ENCODE results near the gene SYTL3.
"Not testable (repeated sequence)": the region's sequence is repeated elsewhere in the genome, so short reads cannot be mapped to it uniquely, and the experiment has no call there.

The SYTL3 gene

GRCh38 chr6:158665332-158665731 lies 15.5 kb downstream of the SYTL3 start:
- DNase-seq = no peak

- DNase-seq = no peak
Measured at GRCh38 chr6:158666628-158667359, 16.9 kb downstream of the SYTL3 start.

DNA sequence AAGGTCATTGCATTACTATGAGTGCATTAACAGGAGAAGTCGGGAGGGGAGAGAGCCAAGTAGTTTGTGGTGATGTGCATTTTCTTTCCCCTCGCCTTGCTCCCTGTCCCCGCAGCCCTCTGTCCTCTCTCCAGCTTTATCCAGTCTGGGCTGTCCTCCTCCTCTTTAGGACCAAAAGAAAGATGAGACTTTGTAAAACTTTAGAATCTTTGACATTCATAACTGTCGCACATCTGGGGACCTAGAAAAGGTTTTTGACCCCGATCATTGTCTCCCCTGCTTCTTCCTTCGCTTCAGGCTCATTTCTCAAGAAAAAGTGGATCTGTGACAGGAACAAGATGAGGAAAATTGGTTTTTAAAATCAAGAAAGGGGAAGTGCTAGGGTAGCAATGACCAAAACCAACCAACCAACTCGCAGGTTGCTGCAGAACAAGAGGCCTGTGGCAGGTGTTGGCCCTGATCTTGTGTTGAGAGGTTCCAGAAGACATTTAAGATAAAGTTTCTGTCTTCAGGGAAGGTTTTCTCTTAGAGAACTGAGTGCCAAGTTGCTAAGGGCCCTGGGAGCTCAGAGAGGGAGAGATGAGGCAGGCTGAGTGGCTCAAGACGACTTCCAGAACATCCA lies 17.6 kb downstream of the SYTL3 start:
- DNase-seq = no peak

- no peak for DNase-seq
Measured at GRCh38 chr6:158668707-158669103, 18.9 kb downstream of the SYTL3 start.

DNA sequence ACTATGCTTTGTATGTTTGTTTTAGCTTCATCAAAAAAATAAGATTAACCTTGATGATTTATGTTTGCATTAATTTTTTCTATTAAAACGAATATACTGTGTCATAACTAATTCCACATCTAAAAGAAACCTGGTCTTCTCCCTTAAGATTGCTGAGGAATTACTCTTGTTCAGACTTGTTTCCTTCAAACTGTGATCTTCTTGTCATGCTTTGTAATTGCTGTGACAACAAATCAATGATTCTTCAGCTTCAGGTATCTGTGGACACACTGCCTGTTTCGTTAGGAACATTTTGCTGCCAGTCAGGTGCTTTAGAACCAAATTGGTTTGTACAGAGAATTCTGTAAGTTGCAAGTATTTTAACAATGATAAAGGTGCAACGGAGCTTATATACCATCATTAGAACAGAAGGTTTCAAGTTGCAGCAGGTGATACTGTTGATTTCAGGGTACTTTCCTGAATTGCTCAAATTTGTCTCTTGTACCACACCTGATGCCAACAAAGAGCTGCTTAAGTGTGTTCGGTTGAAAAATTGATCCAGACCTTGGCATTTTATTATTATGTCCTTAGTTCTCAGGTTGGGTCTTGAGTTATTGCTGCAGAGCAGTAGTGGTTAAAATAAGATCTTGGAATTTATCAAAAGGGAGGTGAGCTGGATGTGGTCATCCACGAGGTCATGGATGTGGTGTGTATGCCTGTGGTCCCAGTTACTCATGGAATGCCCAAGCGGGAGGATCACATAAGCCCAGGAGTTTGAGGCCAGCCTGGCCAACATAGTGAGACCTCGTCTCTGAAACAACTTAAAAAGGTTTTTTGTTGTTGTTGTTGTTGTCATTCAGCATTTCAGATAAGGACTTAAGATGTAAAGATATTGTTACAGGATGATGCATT lies 19.5 kb downstream of the SYTL3 start:
- DNase-seq = peak in 1 of 2 experiments; percentile 31

- DNase-seq = not testable (repeated sequence)
Measured at GRCh38 chr6:158672119-158672518, 22.3 kb downstream of the SYTL3 start.

GRCh38 chr6:158672726-158673125 lies 22.9 kb downstream of the SYTL3 start:
- DNase-seq = no peak

GRCh38 chr6:158674342-158675131 lies 24.7 kb downstream of the SYTL3 start:
- DNase-seq = no peak

DNA sequence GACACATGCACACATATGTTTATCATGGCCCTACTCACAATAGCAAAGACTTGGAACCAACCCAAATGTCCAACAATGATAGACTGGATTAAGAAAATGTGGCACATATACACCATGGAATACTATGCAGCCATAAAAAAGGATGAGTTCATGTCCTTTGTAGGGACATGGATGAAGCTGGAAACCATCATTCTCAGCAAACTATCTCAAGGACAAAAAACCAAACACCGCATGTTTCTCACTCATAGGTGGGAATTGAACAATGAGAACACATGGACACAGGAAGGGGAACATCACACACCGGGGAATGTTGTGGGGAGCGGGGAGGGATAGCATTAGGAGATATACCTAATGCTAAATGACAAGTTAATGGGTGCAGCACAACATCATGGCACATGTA lies 27.2 kb downstream of the SYTL3 start:
- not testable (repeated sequence) for DNase-seq

GRCh38 chr6:158677906-158678578 lies 28.2 kb downstream of the SYTL3 start:
- DNase-seq = no peak

DNA sequence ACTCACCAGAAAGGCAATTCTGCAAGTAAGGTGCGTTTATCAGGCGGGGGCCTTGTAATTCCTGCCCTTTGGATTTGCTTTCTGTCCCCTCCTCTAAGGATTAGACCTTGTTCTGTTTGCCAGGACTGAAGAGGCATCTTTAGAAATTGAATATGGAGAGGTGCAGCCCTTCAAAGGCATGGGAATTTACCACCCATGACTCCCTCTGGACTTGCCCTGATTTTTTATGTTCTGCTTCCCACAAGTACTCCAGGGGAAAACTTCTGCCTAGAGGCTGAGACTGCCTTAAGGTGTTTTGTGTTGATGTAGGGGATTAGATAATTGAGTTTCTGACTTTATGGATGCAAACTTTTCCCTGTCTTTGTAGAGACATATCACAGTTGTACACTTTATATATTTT lies 30.2 kb downstream of the SYTL3 start:
- DNase-seq = no peak

DNA sequence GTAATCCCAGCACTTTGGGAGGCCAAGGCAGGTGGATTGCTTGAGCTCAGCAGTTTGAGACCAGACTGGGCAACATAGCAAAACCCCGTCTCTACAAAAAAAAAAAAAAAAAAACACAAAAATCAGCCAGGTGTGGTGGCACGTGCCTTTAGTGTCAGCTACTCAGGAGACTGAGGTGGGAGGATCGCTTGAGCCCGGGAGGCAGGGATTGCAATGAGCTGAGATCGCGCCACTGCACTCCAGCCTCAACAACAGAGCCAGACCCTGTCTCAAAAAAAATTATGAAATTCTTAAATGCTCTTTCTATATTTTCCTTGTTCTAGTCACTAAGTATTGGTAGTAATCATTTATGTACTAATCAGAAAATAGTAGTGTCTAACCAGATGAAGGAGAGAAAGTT lies 30.6 kb downstream of the SYTL3 start:
- no peak for DNase-seq

GRCh38 chr6:158684311-158684710 lies 34.5 kb downstream of the SYTL3 start:
- DNase-seq = no peak

- DNase-seq = no peak
Measured at GRCh38 chr6:158684745-158685324, 35.0 kb downstream of the SYTL3 start.

DNA sequence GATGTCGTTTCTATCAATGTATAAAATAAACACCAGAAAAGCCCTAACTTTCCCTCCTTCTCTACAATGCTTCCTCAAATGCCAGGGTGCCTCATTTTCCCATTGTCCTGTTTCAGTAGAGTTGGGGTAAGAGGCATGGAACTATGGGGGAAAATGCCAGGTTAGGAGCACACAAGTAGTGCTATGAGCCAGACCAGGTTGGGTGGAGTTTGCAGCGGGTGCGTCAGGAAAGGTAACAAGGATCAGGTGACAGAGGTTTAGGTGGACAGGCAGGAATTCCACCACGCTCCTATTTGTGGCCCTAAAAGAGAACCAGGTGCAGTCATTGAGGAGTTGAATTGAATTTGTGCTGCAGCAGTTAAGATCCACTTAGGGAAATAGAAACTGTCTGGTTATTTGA lies 36.5 kb downstream of the SYTL3 start:
- DNase-seq = no peak

GRCh38 chr6:158686791-158687381 lies 37.0 kb downstream of the SYTL3 start:
- DNase-seq = no peak

DNA sequence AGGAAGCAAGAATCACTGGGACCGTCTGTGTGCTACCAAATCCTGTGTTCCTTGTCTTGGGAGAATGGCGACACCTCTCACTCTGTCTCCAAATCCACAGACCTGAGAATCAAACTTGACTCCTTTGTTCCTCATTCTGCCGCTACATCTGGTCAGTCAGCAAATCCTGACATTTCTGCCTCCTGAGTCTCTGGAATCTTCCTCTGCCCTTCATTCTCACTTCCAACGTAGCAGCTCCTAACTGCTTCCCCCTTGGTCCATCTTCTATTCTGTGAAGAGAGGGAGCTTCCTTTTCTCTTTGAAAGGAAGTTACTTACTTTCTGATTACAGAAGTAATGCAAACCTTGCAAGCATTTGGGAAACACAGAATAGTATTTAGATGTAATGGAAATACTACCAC lies 37.7 kb downstream of the SYTL3 start:
- DNase-seq = no peak

DNA sequence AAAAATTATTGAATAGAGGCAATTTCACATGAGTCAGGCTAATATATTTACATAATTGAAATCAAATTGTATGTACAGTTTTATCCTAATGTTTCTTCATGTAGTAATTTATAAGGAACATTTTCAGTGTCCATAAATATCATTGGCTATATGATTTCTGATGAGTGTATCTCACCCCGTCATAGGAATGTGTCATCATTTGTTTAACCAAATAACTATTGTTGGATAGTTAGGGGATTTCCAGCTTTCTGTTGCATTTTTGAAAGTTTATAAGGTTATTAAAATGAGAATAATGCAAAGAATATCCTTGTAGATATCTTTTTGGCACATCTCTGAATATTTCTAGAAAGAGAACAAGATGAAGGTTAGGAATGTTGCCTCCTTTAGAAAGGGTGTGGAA lies 39.0 kb downstream of the SYTL3 start:
- DNase-seq = no peak

- no peak for DNase-seq
Measured at GRCh38 chr6:158694913-158695312, 45.1 kb downstream of the SYTL3 start.

DNA sequence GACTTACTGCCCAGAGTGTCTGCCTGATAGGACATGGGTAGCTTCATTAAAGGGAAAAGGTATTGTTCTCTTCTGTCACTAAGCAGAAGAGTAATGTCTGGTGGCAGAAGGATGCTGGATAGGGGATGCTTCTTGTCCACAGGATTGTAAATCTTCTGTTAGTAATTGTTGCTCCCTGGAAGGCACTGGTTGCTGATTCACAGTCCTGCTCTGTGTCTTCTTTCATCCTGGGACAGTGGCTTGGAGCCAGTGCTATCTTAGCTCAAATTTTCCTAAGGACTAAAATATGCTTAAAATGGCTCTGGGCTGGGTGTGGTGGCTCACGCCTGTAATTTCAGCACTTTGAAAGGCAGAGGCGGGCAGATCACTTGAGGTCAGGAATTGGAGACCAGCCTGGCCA lies 48.0 kb downstream of the SYTL3 start:
- DNase-seq = no peak

DNA sequence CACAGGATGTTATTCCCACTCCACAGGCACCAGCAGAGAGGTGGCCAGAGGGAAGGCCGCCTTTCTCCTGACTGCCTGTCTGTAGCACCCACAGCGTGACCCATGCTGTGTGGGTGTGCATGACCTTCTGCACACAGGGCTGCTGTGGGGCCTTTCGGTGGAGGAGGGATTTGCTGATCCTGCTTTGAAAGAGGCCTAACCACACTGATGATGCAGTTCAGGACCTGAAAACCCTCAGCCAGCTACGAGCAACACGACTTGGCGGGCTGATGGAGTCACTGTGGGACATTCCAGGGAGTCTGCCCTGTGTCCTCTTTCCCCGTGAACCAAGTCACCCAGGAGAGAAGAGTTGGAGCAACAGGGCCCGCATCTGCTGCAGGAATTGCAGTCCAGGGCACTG lies 49.1 kb downstream of the SYTL3 start:
- no peak for DNase-seq

DNA sequence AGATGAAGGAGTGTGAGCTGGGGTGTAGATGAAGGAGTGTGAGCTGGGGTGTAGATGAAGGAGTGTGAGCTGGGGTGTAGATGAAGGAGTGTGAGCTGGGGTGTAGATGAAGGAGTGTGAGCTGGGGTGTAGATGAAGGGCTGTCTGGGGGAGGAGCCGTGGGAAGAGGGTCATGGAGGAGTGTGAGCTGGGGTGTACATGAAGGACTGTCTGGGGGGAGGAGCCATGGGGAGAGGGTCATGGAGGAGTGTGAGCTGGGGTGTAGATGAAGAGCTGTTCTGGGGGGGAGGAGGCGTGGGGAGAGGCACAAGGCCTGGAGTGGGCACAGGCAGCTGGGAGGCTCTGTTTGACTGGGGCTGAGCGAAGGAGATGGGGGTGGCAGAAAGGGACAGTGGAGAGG lies 51.4 kb downstream of the SYTL3 start:
- not testable (repeated sequence) for DNase-seq

Data from NCI-H1930 (cell line).